Activated B cell treated with CpG ODN at 0.5 μM for 24 hours (primary cell): ENCODE data around the gene CCDC186. TPM values are rescaled to one million over a fixed set of nuclear protein-coding genes. Genes with fewer than 3 reads are reported as not detected.

Source experiments
- ATAC-seq: fragments of 200-7000 bp; cut with Tn5 transposase; one replicate; pipeline ENCODE4 v1.10.0; 2021; ENCODE audit warnings: low read depth, mild to moderate bottlenecking, moderate library complexity
- CTCF ChIA-PET: fragments of 350-600 bp; sonication (Branson Sonifier 250); formaldehyde crosslinking; loops from one replicate; lab custom pipeline; 2021; ENCODE audit warnings: antibody characterized with exemption; lab: Charles Lee
- POLR2A ChIA-PET: fragments of 350-600 bp; sonication (Branson Sonifier 250); formaldehyde crosslinking; loops from one replicate; lab custom pipeline; 2021; ENCODE audit warnings: antibody characterized with exemption; lab: Charles Lee
- DNase-seq: peaks from one replicate; pipeline ENCODE4 v3.0.0; 2022
- H3K27ac Mint-ChIP-seq: one replicate; pipeline ENCODE4 v1.8.0; 2020; ENCODE audit warnings: mixed read lengths
- H3K27me3 Mint-ChIP-seq: one replicate; pipeline ENCODE4 v1.8.0; 2021; ENCODE audit warnings: mixed read lengths
- H3K36me3 Mint-ChIP-seq: one replicate; pipeline ENCODE4 v1.8.0; 2021; ENCODE audit warnings: low read depth, mixed read lengths
- H3K4me1 Mint-ChIP-seq: one replicate; pipeline ENCODE4 v1.8.0; 2021; ENCODE audit warnings: mixed read lengths
- H3K4me3 Mint-ChIP-seq: one replicate; pipeline ENCODE4 v1.8.0; 2020; ENCODE audit warnings: mild to moderate bottlenecking, mixed read lengths
- H3K9me3 Mint-ChIP-seq: one replicate; pipeline ENCODE4 v1.8.0; 2020; ENCODE audit warnings: mixed read lengths
- intact Hi-C: fragments of 100-400 bp; cut with micrococcal nuclease; formaldehyde crosslinking; loops from one replicate; pipeline ENCODE4 v1.15.1; 2024
- total RNA-seq: library from RNA; stranded (reverse); gene quantifications from 2 replicates; pipeline ENCODE4 v1.2.3, GENCODE V29; 2022
- TF ChIP-seq, protein P1 (sequence below): fragments of 200-600 bp; IDR thresholded peaks from one replicate; pipeline ENCODE4 v1.8.0; 2022; ENCODE audit warnings: antibody characterized with exemption, mild to moderate bottlenecking

The CCDC186 gene
- total RNA-seq, 1 donor from 2014 or later = 24.8 TPM

DNA sequence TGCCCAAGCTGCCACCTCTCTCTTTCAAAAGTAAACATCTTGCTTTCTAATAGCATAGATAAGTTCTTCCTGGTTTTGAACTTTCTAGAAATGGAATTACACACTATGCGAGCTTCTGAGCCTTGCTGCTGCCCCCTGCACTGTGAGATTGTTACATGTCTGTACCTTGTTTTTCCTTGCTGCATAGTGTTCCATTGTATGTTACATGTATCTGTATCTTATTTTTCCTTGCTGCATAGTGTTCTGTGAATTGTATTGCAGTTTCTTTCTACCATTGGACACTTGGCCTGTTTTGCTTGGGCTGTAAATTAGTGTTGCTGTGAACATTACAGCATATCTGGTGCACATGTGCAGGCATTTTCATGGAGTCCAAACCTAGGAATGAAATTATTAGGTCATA lies 41.0 kb upstream of the CCDC186 start:
- no peak overlapping the region for H3K27ac Mint-ChIP-seq
- peaks cover 6% of the 10 kb centered on the region for H3K27me3 Mint-ChIP-seq
- DNase-seq (no peak), ATAC-seq (no peak)
- intact Hi-C loops = no loop called here
- no peak overlapping the region for H3K4me3 Mint-ChIP-seq
- TF ChIP-seq, protein P1, sequence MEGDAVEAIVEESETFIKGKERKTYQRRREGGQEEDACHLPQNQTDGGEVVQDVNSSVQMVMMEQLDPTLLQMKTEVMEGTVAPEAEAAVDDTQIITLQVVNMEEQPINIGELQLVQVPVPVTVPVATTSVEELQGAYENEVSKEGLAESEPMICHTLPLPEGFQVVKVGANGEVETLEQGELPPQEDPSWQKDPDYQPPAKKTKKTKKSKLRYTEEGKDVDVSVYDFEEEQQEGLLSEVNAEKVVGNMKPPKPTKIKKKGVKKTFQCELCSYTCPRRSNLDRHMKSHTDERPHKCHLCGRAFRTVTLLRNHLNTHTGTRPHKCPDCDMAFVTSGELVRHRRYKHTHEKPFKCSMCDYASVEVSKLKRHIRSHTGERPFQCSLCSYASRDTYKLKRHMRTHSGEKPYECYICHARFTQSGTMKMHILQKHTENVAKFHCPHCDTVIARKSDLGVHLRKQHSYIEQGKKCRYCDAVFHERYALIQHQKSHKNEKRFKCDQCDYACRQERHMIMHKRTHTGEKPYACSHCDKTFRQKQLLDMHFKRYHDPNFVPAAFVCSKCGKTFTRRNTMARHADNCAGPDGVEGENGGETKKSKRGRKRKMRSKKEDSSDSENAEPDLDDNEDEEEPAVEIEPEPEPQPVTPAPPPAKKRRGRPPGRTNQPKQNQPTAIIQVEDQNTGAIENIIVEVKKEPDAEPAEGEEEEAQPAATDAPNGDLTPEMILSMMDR = no peak
- H3K9me3 Mint-ChIP-seq = no peaks in the 10 kb centered on the region
- ChIA-PET CTCF (no interaction called here), POLR2A (no interaction called here)
- H3K36me3 Mint-ChIP-seq = no peaks in the 10 kb centered on the region
- no peaks in the 10 kb centered on the region for H3K4me1 Mint-ChIP-seq

DNA sequence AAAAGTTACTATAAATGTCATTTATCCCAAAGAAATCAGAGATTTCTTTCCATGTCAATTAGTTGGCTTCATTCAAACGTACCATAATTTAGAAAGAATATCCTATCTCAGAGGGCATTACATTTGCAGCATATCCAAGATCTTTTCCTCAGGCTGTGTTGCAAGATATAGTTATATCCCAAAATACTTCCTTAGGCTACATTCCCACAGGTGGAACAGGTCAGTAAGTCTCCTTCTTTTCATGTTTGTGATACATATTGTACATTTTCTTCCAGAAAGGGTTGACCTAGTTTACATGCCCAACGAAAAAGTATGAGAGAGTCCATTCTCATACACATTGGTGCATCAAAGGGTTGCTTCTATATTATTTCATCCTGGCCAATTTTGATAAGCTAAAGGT lies 38.1 kb upstream of the CCDC186 start:
- TF ChIP-seq, protein P1 = no peak
- CTCF ChIA-PET = no interaction called here
- no peak for ATAC-seq
- Mint-ChIP-seq H3K4me3 (no peak overlapping the region), H3K27ac (no peak overlapping the region), H3K36me3 (no peaks in the 10 kb centered on the region), H3K9me3 (no peaks in the 10 kb centered on the region), H3K4me1 (no peaks in the 10 kb centered on the region), H3K27me3 (peaks cover 5% of the 10 kb centered on the region)
- POLR2A ChIA-PET = no interaction called here
- intact Hi-C loops = no loop called here
- no peak for DNase-seq

DNA sequence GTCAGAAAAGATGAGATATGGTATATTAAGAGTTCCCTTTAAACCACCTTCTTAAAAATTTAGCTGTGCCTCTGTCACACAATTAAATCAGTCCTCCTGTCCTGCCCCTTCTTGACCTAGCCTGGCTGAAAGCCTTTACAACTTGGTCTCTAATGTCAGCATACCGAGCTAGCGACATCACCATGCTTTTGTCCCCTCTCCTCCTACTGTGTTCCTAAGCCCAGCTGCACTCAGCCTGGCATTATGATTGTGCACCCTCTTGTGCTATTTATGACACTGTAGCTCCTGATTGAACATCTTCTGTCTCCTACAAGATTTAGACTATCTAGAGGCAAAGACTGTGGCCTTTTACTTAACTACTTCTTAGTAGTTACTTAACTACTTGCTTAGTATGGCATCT lies 34.3 kb upstream of the CCDC186 start:
- CTCF ChIA-PET = no interaction called here
- H3K9me3 Mint-ChIP-seq = no peaks in the 10 kb centered on the region

DNA sequence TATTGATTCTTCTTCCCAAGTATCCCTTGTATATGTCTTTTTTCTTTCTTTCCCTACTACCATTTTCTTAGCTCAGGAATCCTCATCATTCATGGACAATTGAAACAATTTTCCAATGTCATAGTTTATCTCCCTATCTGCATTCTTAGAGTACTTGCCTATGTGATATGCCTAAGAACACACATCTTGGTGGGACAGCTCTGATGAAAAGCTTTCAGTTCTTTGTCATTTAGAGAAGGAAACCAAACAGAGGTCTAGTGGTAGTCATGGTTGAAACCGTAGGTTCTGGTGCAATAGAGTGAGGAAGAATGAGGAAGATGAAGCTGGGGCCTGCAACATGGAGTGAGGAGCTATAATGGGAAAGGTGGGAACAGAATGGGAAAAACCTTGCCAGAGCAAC lies 33.3 kb upstream of the CCDC186 start:
- no peaks in the 10 kb centered on the region for H3K4me1 Mint-ChIP-seq
- no peak overlapping the region for H3K27ac Mint-ChIP-seq
- TF ChIP-seq, protein P1 = no peak
- ChIA-PET CTCF (no interaction called here), POLR2A (no interaction called here)
- H3K36me3 Mint-ChIP-seq = no peaks in the 10 kb centered on the region
- H3K9me3 Mint-ChIP-seq = no peaks in the 10 kb centered on the region
- H3K4me3 Mint-ChIP-seq = no peak overlapping the region
- ATAC-seq (no peak), DNase-seq (no peak)
- peaks cover 7% of the 10 kb centered on the region for H3K27me3 Mint-ChIP-seq
- intact Hi-C loops = no loop called here

More for the DNA sequence above, 34.3 kb upstream of the CCDC186 start:
- peaks cover 7% of the 10 kb centered on the region for H3K27me3 Mint-ChIP-seq
- H3K27ac Mint-ChIP-seq = no peak overlapping the region
- TF ChIP-seq, protein P1 = no peak
- no peak overlapping the region for H3K4me3 Mint-ChIP-seq
- POLR2A ChIA-PET = no interaction called here
- H3K36me3 Mint-ChIP-seq = no peaks in the 10 kb centered on the region
- DNase-seq (no peak), ATAC-seq (no peak)
- intact Hi-C loops = no loop called here
- no peaks in the 10 kb centered on the region for H3K4me1 Mint-ChIP-seq

DNA sequence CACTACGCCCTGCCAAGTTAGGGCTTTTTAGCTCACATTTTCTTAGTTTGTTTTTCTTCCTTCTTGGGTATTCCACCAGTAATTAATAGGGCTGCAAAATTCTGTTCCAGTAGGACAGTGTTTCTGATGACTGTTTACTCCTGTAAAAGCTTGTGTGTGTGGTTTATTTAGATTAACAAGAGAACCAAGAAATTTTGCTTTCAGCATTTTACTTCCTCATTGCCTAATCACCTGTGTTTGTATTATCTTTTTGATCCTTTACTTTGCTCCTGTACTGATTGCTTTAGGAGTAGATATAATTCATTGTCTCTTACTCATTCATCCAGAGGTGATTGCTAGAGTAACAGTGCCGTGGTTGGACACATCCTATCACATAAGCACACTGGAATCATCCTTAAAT lies 32.9 kb upstream of the CCDC186 start:
- CTCF ChIA-PET = no interaction called here
- intact Hi-C loops = no loop called here
- Mint-ChIP-seq H3K4me3 (no peak overlapping the region), H3K27me3 (peaks cover 7% of the 10 kb centered on the region), H3K36me3 (no peaks in the 10 kb centered on the region), H3K9me3 (no peaks in the 10 kb centered on the region), H3K27ac (no peak overlapping the region), H3K4me1 (no peaks in the 10 kb centered on the region)
- ATAC-seq = no peak
- TF ChIP-seq, protein P1 = no peak
- DNase-seq = no peak
- POLR2A ChIA-PET = no interaction called here
